AG04449 (cell line): ENCODE data around the gene PLEKHG4B.
A peak's percentile ranks its signal among the peaks of the same experiment; 100 is the strongest.

Source experiments
- CTCF ChIA-PET: fragments of 350-600 bp; formaldehyde crosslinking; extraction: SDS; loops from one replicate; lab custom pipeline; 2021; ENCODE audit warnings: antibody characterized with exemption; lab: Yijun Ruan, JAX
- POLR2A ChIA-PET: fragments of 400-600, 350-600 bp; formaldehyde crosslinking; extraction: SDS; loops from one replicate; lab custom pipeline; 2020; ENCODE audit warnings: antibody characterized with exemption, inconsistent platforms; lab: Yijun Ruan, JAX
- DNase-seq: peaks from one replicate; pipeline ENCODE4 v3.0.0-alpha.2; 2010; ENCODE audit warnings: low read depth, low spot score
- H3K4me3 ChIP-seq: 2 replicates; pipeline ENCODE4 v1.5.1; 2011; ENCODE audit warnings: low read depth, mild to moderate bottlenecking, control low read depth, low read length
- TF ChIP-seq, protein P1 (sequence below): IDR thresholded peaks from one replicate; pipeline ENCODE4 v1.5.1; 2011; ENCODE audit warnings: mild to moderate bottlenecking, moderate library complexity, low read length, control low read depth, inconsistent platforms; ENCODE audit not compliant: insufficient read depth; ENCODE audit errors: missing control alignments

Gene PLEKHG4B

DNA sequence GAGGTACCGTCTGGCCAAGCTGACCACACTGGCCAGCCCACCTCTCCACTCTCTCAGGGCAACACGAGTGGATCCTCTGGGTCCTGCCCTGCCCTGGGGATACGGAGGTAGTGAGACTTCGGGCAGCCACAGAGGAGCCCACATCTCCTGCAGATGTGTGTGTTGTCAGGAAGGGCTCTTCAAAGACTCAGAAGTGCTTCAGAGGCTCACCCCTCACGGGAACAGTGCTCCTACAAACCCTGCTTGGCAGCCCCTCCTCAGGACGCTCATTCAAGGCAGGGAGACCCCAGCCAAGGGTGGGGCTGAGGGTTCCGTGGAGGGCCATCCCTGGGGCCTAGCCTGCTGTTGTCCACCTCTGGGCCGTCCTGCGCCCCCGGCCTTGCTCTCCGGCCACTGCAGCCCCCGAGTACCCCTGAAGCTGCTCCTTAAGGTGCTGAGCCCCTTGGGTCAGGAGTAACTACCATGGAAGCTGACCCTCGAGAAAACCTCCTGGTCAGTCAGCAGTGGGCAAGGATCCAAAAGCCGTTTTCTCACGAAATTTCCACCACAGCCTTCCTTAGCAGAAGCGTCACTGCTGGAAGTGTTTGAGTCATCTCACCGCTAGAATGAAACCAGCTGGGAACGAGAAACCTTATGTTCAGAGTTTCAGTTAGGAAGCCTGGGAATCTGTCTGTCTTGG, 76.2 kb downstream of the PLEKHG4B start:
- no peak overlapping the region for H3K4me3 ChIP-seq
- CTCF ChIA-PET: interaction anchor here (1.2 to 1.5 kb wide), 2 partner anchors 19 to 20 kb away, joined by 3 to 5 read pairs; no protein-coding TSS in a partner anchor
- TF ChIP-seq, protein P1, sequence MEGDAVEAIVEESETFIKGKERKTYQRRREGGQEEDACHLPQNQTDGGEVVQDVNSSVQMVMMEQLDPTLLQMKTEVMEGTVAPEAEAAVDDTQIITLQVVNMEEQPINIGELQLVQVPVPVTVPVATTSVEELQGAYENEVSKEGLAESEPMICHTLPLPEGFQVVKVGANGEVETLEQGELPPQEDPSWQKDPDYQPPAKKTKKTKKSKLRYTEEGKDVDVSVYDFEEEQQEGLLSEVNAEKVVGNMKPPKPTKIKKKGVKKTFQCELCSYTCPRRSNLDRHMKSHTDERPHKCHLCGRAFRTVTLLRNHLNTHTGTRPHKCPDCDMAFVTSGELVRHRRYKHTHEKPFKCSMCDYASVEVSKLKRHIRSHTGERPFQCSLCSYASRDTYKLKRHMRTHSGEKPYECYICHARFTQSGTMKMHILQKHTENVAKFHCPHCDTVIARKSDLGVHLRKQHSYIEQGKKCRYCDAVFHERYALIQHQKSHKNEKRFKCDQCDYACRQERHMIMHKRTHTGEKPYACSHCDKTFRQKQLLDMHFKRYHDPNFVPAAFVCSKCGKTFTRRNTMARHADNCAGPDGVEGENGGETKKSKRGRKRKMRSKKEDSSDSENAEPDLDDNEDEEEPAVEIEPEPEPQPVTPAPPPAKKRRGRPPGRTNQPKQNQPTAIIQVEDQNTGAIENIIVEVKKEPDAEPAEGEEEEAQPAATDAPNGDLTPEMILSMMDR: no peak
- DNase-seq: peak; percentile 87
- POLR2A ChIA-PET: interaction anchor here (1.1 kb wide), 1 partner anchor 8 kb away, joined by 4 read pairs; no protein-coding TSS in a partner anchor

DNA sequence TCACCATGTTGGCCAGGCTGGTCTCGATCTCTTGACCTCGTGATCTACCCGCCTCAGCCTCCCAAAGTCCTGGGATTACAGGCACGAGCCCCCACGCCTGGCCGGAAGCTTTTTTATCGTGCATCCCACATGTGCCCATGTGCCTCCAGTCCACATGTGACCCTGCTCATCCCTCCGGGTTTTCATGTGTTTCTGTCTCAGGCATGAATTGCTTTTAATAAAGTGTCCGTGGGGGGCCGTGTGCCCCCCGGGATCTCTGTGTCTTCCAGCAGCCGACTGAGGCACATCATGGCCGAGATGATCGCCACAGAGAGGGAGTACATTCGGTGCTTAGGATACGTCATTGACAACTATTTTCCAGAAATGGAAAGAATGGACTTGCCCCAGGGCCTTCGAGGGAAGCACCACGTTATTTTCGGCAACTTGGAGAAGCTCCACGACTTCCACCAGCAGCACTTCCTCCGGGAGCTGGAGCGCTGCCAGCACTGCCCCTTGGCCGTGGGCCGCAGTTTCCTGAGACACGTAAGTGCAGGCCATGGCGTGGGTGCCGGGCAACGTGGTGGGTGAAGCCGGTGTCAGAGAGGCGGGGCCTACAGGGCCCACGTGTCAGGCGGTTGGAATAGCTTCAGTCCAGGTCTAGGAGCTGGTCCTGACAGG, 77.2 kb downstream of the PLEKHG4B start:
- TF ChIP-seq, protein P1: no peak
- no peak overlapping the region for H3K4me3 ChIP-seq
- CTCF ChIA-PET: interaction anchor here (1.2 to 1.7 kb wide), 4 partner anchors 9 to 19 kb away, joined by 3 to 5 read pairs (median 4); no protein-coding TSS in a partner anchor
- no peak for DNase-seq
- POLR2A ChIA-PET: interaction anchor here (0.6 to 1.1 kb wide), 2 partner anchors 10 kb away, joined by 3 to 4 read pairs; no protein-coding TSS in a partner anchor

DNA sequence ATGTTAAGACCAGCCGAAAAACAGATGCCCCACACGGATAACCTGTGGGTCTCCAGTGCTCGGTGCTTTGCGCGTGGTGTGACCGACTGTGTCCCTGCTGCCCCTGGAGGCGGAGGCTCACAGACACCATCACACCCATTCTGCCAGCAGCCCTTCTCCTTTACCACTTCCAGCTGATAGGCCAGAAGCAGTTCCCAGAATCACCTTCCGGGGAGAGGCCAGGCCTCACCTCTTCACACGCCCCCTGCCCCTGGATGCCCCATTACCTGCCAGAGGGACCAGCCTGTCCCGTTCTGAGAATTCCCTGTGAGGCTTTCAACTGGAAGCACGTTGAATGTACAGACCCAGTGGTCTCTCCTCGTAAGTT, 77.7 kb downstream of the PLEKHG4B start:
- DNase-seq: no peak
- no peak overlapping the region for H3K4me3 ChIP-seq
- ChIA-PET POLR2A (no interaction called here), CTCF (interaction anchor here (1.2 to 1.7 kb wide), 3 partner anchors 9 to 19 kb away, joined by 4 to 5 read pairs (median 5); no protein-coding TSS in a partner anchor)
- TF ChIP-seq, protein P1: no peak

DNA sequence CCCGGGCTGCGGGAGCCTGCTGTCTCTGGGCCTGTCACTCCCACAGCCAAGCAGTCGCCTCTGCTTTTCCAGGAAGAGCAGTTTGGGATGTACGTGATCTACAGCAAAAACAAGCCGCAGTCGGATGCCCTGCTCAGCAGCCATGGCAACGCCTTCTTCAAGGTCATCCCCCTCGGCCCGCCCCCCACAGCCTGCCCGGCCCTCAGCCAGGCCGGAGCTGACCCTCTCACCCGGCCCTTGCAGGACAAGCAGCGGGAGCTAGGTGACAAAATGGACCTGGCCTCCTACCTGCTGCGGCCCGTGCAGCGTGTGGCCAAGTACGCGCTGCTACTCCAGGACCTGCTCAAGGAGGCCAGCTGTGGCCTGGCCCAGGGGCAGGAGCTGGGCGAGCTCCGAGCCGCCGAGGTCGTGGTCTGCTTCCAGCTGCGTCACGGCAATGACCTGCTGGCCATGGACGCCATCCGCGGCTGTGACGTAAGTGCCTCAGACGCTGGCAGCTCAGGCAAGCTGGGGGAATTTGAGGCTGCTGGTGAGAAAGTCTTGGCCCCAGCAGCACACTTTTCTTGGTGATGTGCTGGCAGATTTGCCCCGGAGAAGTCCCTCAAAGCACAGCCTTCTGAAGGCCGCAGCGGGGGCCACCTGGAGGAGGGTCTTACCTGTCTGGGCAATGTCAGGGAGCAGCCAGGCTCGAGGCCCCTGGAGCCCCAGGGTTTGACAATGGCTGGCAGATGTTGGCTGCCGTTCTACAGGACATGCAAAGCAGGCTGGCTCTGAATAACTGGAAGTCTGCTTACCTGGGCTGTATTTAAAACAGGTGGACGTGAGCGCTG, 79.2 kb downstream of the PLEKHG4B start:
- no peak for DNase-seq
- POLR2A ChIA-PET: no interaction called here
- H3K4me3 ChIP-seq: no peak overlapping the region
- CTCF ChIA-PET: interaction anchor here (3.3 kb wide), 1 partner anchor 17 kb away, joined by 16 read pairs; no protein-coding TSS in a partner anchor
- TF ChIP-seq, protein P1: no peak

DNA sequence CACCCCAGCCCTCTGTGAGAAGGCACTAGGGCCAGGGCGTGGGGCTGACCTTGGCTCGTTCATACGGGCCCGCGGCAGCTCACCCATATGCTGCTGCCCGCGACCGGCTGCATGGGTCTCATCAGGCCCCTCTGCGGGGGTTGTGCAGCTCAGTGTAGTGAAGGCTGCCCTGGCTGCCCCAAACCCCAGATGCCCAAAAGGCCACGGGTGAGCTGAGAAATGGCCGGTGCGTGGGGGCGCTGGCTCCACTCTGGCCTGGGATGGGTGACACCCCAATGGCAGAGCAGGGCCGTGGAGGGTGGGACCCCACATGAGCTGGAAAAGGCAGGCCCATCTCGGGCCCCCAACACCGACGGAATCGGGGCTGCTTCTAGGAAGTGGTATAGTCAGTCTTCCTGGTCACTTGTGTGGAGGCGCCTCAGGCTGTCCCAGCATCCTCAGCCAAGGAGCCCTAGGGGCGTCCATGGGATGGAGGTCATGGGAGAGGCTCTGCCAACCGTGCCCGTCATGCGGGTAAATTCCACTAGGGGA, 79.9 kb downstream of the PLEKHG4B start:
- DNase-seq: no peak
- H3K4me3 ChIP-seq: no peak overlapping the region
- ChIA-PET POLR2A (no interaction called here), CTCF (interaction anchor here (3.3 kb wide), 1 partner anchor 16 kb away, joined by 16 read pairs; no protein-coding TSS in a partner anchor)
- TF ChIP-seq, protein P1: no peak
